ENCODE measurements around the gene RPTOR.

Gene RPTOR

GRCh38 chr17:80692931-80693467 is 148.4 kb downstream of the RPTOR start:
- TF ChIP-seq, protein P1, sequence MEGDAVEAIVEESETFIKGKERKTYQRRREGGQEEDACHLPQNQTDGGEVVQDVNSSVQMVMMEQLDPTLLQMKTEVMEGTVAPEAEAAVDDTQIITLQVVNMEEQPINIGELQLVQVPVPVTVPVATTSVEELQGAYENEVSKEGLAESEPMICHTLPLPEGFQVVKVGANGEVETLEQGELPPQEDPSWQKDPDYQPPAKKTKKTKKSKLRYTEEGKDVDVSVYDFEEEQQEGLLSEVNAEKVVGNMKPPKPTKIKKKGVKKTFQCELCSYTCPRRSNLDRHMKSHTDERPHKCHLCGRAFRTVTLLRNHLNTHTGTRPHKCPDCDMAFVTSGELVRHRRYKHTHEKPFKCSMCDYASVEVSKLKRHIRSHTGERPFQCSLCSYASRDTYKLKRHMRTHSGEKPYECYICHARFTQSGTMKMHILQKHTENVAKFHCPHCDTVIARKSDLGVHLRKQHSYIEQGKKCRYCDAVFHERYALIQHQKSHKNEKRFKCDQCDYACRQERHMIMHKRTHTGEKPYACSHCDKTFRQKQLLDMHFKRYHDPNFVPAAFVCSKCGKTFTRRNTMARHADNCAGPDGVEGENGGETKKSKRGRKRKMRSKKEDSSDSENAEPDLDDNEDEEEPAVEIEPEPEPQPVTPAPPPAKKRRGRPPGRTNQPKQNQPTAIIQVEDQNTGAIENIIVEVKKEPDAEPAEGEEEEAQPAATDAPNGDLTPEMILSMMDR (IDR thresholded peaks at IDR 0.05; ENCODE audit: extremely low read depth, missing control alignments) = no peak
- DNase-seq (ENCODE audit: low spot score) = no peak

- TF ChIP-seq, protein P1 (IDR thresholded peaks at IDR 0.05; ENCODE audit: extremely low read depth, missing control alignments) = no peak
- DNase-seq (ENCODE audit: low spot score) = no peak
Measured at GRCh38 chr17:80693511-80693910, 148.9 kb downstream of the RPTOR start.

- no peak for DNase-seq (ENCODE audit: low spot score)
- TF ChIP-seq, protein P1 (IDR thresholded peaks at IDR 0.05; ENCODE audit: extremely low read depth, missing control alignments) = no peak
Measured at GRCh38 chr17:80694085-80694991, 149.7 kb downstream of the RPTOR start.

DNA sequence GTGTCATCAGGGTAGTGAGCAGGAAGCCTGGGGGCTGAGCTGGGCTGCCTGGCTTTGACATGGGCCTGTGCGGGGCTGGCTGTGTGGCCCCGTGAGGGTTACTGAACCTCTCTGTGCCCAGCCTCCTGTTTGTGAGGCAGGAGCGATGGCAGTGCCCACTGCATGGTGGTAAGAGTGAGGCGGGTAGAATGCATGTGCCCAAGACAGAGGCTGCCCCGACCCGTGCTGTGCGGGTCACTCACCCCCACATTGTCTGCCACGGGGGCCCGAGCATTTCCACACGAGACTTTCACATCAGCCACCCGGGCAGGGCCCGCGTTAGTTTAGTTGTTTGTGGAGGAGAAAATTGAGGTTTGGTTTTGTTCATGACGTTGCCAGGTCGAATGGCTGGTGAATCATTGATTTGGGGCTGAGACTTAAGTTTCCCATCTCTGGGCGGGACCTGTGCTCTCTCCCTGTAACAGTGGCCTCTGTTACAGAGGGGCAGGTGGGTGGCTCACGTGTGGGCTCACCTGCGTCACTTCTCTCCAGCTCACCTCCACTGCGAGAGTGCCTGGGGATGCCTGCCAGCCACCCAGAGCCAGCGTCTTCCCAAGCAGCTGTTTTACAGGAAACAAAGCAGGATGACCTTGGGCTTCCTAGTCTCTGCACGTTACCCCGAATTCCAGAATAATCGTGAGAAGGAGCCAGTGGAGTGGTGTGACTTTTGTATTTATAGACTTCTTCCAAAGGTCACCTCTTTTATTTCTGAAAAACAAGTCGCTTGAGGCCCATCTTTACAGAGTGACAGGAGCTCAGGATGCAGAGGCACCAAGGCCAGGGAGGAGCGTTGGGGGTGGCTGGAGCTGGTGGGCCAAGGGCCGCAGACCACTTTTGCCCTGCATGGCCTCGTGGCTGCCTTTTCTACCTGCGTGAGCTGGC is 150.6 kb downstream of the RPTOR start:
- TF ChIP-seq, protein P1 (IDR thresholded peaks at IDR 0.05; ENCODE audit: extremely low read depth, missing control alignments) = no peak
- no peak for DNase-seq (ENCODE audit: low spot score)

GRCh38 chr17:80695979-80696378 is 151.3 kb downstream of the RPTOR start:
- DNase-seq (ENCODE audit: low spot score) = no peak
- TF ChIP-seq, protein P1 (IDR thresholded peaks at IDR 0.05; ENCODE audit: extremely low read depth, missing control alignments) = no peak

- DNase-seq (ENCODE audit: low spot score) = no peak
- TF ChIP-seq, protein P1 (IDR thresholded peaks at IDR 0.05; ENCODE audit: extremely low read depth, missing control alignments) = no peak
Measured at GRCh38 chr17:80696456-80696855, 151.8 kb downstream of the RPTOR start.

All from GM20000 (cell line).